SK-N-SH (cell line): Measurements from ENCODE around the gene GRK2.

ENCODE experiments used
- EP300 ChIP-seq, 2 experiments: IDR thresholded peaks; 2 replicates each; pipeline versions ENCODE4 v1.4.0 to v1.6.1; 2012; ENCODE audit warnings: borderline replicate concordance in 1 of 2, low read depth in 1 of 2, low read length in 1 of 2
- FOXM1 ChIP-seq: IDR thresholded peaks from 2 replicates; pipeline ENCODE4 v1.4.0; 2012; ENCODE audit warnings: low read depth, mild to moderate bottlenecking
- GABPA ChIP-seq: IDR thresholded peaks from 2 replicates; pipeline ENCODE4 v1.4.0; 2012; ENCODE audit warnings: low read depth, mild to moderate bottlenecking
- POLR2AphosphoS5 ChIP-seq: IDR thresholded peaks from 2 replicates; pipeline ENCODE4 v1.6.1; 2012; ENCODE audit warnings: low read depth, low read length
- RFX5 ChIP-seq: IDR thresholded peaks from 2 replicates; pipeline ENCODE4 v1.6.1; 2012; ENCODE audit warnings: mild to moderate bottlenecking, improper control_type of control experiment, low read length
- TF ChIP-seq, protein P1 (sequence below): fragments of 200-600 bp; sonication (generic); IDR thresholded peaks from 2 replicates; pipeline ENCODE4 v1.6.1; 2017; ENCODE audit warnings: antibody characterized with exemption, mild to moderate bottlenecking, moderate library complexity
- TF ChIP-seq, protein P2 (sequence below): IDR thresholded peaks from 2 replicates; pipeline ENCODE4 v1.6.1; 2012; ENCODE audit warnings: mild to moderate bottlenecking, low read depth, low read length, moderate library complexity
- TF ChIP-seq, protein P3 (sequence below): fragments of 150-350 bp; IDR thresholded peaks from 2 replicates; pipeline ENCODE4 v1.6.1; 2017; ENCODE audit warnings: antibody characterized with exemption, low read length, low read depth, borderline replicate concordance
- TF ChIP-seq, protein P4 (sequence below): IDR thresholded peaks from 2 replicates; pipeline ENCODE4 v1.4.0; 2012; ENCODE audit warnings: low read depth, borderline replicate concordance
- TF ChIP-seq, protein P5 (sequence below): IDR thresholded peaks from 2 replicates; pipeline ENCODE4 v1.4.0; 2012; ENCODE audit warnings: low read depth
- TF ChIP-seq, protein P6 (sequence below): IDR thresholded peaks from 2 replicates; pipeline ENCODE4 v1.4.0; 2012; ENCODE audit warnings: low read depth, borderline replicate concordance

DNA sequence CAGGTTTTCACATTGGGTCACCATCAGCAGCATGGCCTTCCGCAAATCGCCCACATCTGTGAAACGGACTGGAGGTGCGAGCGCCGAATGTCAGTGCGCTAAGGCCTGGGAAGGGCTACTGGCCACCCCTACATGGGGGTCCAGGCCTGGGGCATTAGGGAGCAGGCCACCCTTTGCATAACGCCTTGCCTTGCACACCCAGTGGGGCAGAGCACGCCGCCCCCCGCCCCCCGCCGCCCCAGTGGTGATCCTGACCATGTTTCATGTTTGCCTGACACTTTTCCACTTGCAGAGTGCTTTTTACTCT, 2.6 kb downstream of the GRK2 start:
- TF ChIP-seq, protein P1, sequence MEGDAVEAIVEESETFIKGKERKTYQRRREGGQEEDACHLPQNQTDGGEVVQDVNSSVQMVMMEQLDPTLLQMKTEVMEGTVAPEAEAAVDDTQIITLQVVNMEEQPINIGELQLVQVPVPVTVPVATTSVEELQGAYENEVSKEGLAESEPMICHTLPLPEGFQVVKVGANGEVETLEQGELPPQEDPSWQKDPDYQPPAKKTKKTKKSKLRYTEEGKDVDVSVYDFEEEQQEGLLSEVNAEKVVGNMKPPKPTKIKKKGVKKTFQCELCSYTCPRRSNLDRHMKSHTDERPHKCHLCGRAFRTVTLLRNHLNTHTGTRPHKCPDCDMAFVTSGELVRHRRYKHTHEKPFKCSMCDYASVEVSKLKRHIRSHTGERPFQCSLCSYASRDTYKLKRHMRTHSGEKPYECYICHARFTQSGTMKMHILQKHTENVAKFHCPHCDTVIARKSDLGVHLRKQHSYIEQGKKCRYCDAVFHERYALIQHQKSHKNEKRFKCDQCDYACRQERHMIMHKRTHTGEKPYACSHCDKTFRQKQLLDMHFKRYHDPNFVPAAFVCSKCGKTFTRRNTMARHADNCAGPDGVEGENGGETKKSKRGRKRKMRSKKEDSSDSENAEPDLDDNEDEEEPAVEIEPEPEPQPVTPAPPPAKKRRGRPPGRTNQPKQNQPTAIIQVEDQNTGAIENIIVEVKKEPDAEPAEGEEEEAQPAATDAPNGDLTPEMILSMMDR, result no peak
- no peak for TF ChIP-seq GABPA
- TF ChIP-seq, protein P2, sequence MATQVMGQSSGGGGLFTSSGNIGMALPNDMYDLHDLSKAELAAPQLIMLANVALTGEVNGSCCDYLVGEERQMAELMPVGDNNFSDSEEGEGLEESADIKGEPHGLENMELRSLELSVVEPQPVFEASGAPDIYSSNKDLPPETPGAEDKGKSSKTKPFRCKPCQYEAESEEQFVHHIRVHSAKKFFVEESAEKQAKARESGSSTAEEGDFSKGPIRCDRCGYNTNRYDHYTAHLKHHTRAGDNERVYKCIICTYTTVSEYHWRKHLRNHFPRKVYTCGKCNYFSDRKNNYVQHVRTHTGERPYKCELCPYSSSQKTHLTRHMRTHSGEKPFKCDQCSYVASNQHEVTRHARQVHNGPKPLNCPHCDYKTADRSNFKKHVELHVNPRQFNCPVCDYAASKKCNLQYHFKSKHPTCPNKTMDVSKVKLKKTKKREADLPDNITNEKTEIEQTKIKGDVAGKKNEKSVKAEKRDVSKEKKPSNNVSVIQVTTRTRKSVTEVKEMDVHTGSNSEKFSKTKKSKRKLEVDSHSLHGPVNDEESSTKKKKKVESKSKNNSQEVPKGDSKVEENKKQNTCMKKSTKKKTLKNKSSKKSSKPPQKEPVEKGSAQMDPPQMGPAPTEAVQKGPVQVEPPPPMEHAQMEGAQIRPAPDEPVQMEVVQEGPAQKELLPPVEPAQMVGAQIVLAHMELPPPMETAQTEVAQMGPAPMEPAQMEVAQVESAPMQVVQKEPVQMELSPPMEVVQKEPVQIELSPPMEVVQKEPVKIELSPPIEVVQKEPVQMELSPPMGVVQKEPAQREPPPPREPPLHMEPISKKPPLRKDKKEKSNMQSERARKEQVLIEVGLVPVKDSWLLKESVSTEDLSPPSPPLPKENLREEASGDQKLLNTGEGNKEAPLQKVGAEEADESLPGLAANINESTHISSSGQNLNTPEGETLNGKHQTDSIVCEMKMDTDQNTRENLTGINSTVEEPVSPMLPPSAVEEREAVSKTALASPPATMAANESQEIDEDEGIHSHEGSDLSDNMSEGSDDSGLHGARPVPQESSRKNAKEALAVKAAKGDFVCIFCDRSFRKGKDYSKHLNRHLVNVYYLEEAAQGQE, result no peak
- TF ChIP-seq EP300 (IDR thresholded peaks at IDR 0.05; ENCODE audit: borderline replicate concordance in 1 of 2, low read depth in 1 of 2, low read length in 1 of 2), result no peak
- TF ChIP-seq, protein P3, sequence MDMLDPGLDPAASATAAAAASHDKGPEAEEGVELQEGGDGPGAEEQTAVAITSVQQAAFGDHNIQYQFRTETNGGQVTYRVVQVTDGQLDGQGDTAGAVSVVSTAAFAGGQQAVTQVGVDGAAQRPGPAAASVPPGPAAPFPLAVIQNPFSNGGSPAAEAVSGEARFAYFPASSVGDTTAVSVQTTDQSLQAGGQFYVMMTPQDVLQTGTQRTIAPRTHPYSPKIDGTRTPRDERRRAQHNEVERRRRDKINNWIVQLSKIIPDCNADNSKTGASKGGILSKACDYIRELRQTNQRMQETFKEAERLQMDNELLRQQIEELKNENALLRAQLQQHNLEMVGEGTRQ, result no peak
- TF ChIP-seq FOXM1, result no peak
- TF ChIP-seq RFX5, result no peak
- TF ChIP-seq, protein P4, sequence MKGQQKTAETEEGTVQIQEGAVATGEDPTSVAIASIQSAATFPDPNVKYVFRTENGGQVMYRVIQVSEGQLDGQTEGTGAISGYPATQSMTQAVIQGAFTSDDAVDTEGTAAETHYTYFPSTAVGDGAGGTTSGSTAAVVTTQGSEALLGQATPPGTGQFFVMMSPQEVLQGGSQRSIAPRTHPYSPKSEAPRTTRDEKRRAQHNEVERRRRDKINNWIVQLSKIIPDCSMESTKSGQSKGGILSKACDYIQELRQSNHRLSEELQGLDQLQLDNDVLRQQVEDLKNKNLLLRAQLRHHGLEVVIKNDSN, result no peak
- no peak for TF ChIP-seq POLR2AphosphoS5
- TF ChIP-seq, protein P5, sequence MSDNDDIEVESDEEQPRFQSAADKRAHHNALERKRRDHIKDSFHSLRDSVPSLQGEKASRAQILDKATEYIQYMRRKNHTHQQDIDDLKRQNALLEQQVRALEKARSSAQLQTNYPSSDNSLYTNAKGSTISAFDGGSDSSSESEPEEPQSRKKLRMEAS, result no peak
- TF ChIP-seq, protein P6, sequence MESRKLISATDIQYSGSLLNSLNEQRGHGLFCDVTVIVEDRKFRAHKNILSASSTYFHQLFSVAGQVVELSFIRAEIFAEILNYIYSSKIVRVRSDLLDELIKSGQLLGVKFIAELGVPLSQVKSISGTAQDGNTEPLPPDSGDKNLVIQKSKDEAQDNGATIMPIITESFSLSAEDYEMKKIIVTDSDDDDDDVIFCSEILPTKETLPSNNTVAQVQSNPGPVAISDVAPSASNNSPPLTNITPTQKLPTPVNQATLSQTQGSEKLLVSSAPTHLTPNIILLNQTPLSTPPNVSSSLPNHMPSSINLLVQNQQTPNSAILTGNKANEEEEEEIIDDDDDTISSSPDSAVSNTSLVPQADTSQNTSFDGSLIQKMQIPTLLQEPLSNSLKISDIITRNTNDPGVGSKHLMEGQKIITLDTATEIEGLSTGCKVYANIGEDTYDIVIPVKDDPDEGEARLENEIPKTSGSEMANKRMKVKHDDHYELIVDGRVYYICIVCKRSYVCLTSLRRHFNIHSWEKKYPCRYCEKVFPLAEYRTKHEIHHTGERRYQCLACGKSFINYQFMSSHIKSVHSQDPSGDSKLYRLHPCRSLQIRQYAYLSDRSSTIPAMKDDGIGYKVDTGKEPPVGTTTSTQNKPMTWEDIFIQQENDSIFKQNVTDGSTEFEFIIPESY, result no peak
